OCI-LY1 (cell line): Measurements from ENCODE around the gene SPATA33.

Experiments used
- H2AFZ ChIP-seq: fragments of 200-600 bp; sonication (generic), shearing (Covaris generic); 2 replicates; pipeline ENCODE4 v1.6.0; 2014; ENCODE audit warnings: antibody characterized with exemption, mild to moderate bottlenecking, low read length
- H3F3A ChIP-seq: fragments of 200-600 bp; sonication (generic), shearing (Covaris generic); 2 replicates; pipeline ENCODE4 v1.6.0; 2014; ENCODE audit warnings: mild to moderate bottlenecking, antibody characterized with exemption, low read length, moderate library complexity; ENCODE audit not compliant: insufficient read depth
- H3K27ac ChIP-seq: fragments of 200-600 bp; sonication (generic); 2 replicates; pipeline ENCODE4 v1.5.1; 2014; ENCODE audit warnings: low read length, mixed run types, mild to moderate bottlenecking, low read depth; ENCODE audit not compliant: poor library complexity, severe bottlenecking
- H3K27me3 ChIP-seq: fragments of 200-600 bp; sonication (generic); 2 replicates; pipeline ENCODE4 v1.6.0; 2014; ENCODE audit warnings: antibody characterized with exemption, mild to moderate bottlenecking, low read length, moderate library complexity; ENCODE audit not compliant: insufficient read depth
- H3K36me3 ChIP-seq: fragments of 200-600 bp; sonication (generic); 2 replicates; pipeline ENCODE4 v1.6.1; 2014; ENCODE audit warnings: mild to moderate bottlenecking, antibody characterized with exemption, low read length, moderate library complexity, mixed read lengths; ENCODE audit not compliant: insufficient read depth
- H3K4me1 ChIP-seq: fragments of 200-600 bp; sonication (generic); 2 replicates; pipeline ENCODE4 v1.5.1; 2014; ENCODE audit warnings: mild to moderate bottlenecking, low read length, moderate library complexity; ENCODE audit not compliant: insufficient read depth, severe bottlenecking
- H3K4me2 ChIP-seq: fragments of 200-600 bp; sonication (generic), shearing (Covaris generic); 2 replicates; pipeline ENCODE4 v1.6.1; 2014; ENCODE audit warnings: low read length
- H3K4me3 ChIP-seq: fragments of 200-600 bp; sonication (generic); 2 replicates; pipeline ENCODE4 v1.5.1; 2014; ENCODE audit warnings: low read length, low read depth, mild to moderate bottlenecking, mixed read lengths; ENCODE audit not compliant: poor library complexity, severe bottlenecking
- H3K79me2 ChIP-seq: fragments of 200-600 bp; shearing (Covaris generic); 2 replicates; pipeline ENCODE4 v1.6.1; 2016; ENCODE audit warnings: mixed run types, low read length, mixed read lengths; ENCODE audit not compliant: insufficient read depth
- H3K9ac ChIP-seq: fragments of 200-600 bp; sonication (generic), shearing (Covaris generic); 2 replicates; pipeline ENCODE4 v1.6.1; 2014; ENCODE audit warnings: mild to moderate bottlenecking, low read length, mixed read lengths
- H3K9me2 ChIP-seq: fragments of 200-600 bp; sonication (generic), shearing (Covaris generic); 2 replicates; pipeline ENCODE4 v1.6.1; 2014; ENCODE audit warnings: low read depth, mild to moderate bottlenecking, low read length, mixed read lengths
- H3K9me3 ChIP-seq: fragments of 200-600 bp; shearing (Covaris generic); 2 replicates; pipeline ENCODE4 v1.6.1; 2014; ENCODE audit warnings: low read length, mixed read lengths
- H4K20me1 ChIP-seq: fragments of 200-600 bp; sonication (generic), shearing (Covaris generic); 2 replicates; pipeline ENCODE4 v1.6.0; 2016; ENCODE audit warnings: mild to moderate bottlenecking, low read length; ENCODE audit not compliant: insufficient read depth
- EZH2 ChIP-seq: fragments of 200-600 bp; sonication (generic), shearing (Covaris generic); IDR thresholded peaks from 2 replicates; pipeline ENCODE4 v1.8.0; 2017; ENCODE audit warnings: borderline replicate concordance, mixed run types, mild to moderate bottlenecking, antibody characterized with exemption, low read length, moderate library complexity, mixed read lengths
- TF ChIP-seq, protein P1 (sequence below): fragments of 200-600 bp; sonication (generic), shearing (Covaris generic); IDR thresholded peaks from 2 replicates; pipeline ENCODE4 v1.5.1; 2017; ENCODE audit warnings: mild to moderate bottlenecking, antibody characterized with exemption, low read length, moderate library complexity, mixed read lengths

SPATA33 gene

GRCh38 chr16:89612415-89613166, 45.0 kb upstream of the SPATA33 start:
- Histone ChIP-seq H3K9me3 (no peaks in the 10 kb centered on the region), H3K4me2 (no peak overlapping the region), H3K9me2 (no peaks in the 10 kb centered on the region), H3K36me3 (no peaks in the 10 kb centered on the region), H3K27ac (no peak overlapping the region), H2AFZ (no peak overlapping the region), H3K79me2 (no peaks in the 10 kb centered on the region), H3K27me3 (peaks cover 8% of the 10 kb centered on the region; the same call in 1 of the 2 replicates), H3K9ac (no peak overlapping the region), H3K4me3 (no peak overlapping the region), H3F3A (no peaks in the 10 kb centered on the region), H4K20me1 (no peaks in the 10 kb centered on the region), H3K4me1 (peaks cover 12% of the 10 kb centered on the region)
- TF ChIP-seq EZH2, result no peak
- TF ChIP-seq, protein P1, sequence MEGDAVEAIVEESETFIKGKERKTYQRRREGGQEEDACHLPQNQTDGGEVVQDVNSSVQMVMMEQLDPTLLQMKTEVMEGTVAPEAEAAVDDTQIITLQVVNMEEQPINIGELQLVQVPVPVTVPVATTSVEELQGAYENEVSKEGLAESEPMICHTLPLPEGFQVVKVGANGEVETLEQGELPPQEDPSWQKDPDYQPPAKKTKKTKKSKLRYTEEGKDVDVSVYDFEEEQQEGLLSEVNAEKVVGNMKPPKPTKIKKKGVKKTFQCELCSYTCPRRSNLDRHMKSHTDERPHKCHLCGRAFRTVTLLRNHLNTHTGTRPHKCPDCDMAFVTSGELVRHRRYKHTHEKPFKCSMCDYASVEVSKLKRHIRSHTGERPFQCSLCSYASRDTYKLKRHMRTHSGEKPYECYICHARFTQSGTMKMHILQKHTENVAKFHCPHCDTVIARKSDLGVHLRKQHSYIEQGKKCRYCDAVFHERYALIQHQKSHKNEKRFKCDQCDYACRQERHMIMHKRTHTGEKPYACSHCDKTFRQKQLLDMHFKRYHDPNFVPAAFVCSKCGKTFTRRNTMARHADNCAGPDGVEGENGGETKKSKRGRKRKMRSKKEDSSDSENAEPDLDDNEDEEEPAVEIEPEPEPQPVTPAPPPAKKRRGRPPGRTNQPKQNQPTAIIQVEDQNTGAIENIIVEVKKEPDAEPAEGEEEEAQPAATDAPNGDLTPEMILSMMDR, result no peak

DNA sequence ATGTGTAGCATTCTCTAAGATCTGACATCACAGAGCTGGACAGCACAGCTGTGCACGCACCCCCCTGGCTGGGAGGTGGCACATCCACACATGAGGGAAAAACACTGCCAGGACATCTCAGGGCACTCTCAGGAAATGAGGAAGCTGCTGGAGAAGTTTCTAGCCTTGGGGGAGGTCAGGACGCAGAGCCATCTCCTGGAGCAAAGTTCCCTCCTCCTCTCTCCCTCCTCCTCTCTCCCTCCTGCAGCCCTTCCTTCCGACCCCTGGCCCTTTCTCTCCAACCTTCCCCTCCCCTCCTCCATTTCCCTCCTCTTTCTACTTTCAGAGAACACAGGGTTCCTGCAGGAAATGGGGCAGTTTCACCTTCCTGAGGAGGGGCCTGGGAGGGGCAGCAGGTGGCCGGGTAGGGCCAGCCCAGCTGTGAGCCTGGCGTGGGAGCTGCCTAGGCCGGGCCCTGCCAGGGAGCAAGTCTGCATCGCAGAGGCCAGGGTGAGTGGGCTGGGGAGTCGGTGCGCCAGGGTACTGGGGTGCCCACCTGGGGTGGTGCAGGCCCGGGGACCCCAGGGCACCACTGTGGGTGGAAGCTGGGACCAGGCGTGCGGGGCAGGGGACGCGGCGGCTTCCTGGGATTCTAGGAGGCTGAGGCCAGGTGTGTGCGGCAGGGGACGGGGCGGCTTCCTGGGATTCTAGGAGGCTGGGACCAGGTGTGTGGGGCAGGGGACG, 44.2 kb upstream of the SPATA33 start, which contains the start of gene DPEP1:
Gene DPEP1, plus strand, starts transcription at position 412 of the 723 bp plus-strand sequence. CDS start 16,769 bp downstream, outside the sequence.
- TF ChIP-seq, protein P1, result no peak
- TF ChIP-seq EZH2, result no peak
- no peaks in the 10 kb centered on the region for H3F3A ChIP-seq
- H3K4me1 ChIP-seq, result peaks cover 7% of the 10 kb centered on the region
- H3K27me3 ChIP-seq, result peaks cover 4% of the 10 kb centered on the region; the same call in 1 of the 2 replicates
- H3K4me3 ChIP-seq, result no peak within 1 kb of the TSS
- no peaks in the 10 kb centered on the region for H3K36me3 ChIP-seq
- no peak within 1 kb of the TSS for H3K9ac ChIP-seq
- H3K9me2 ChIP-seq, result no peaks in the 10 kb centered on the region
- H3K9me3 ChIP-seq, result no peaks in the 10 kb centered on the region
- no peak within 1 kb of the TSS for H2AFZ ChIP-seq
- H3K4me2 ChIP-seq, result no peak within 1 kb of the TSS
- H3K79me2 ChIP-seq, result no peaks in the 10 kb centered on the region
- H3K27ac ChIP-seq, result no peak within 1 kb of the TSS
- no peaks in the 10 kb centered on the region for H4K20me1 ChIP-seq

DNA sequence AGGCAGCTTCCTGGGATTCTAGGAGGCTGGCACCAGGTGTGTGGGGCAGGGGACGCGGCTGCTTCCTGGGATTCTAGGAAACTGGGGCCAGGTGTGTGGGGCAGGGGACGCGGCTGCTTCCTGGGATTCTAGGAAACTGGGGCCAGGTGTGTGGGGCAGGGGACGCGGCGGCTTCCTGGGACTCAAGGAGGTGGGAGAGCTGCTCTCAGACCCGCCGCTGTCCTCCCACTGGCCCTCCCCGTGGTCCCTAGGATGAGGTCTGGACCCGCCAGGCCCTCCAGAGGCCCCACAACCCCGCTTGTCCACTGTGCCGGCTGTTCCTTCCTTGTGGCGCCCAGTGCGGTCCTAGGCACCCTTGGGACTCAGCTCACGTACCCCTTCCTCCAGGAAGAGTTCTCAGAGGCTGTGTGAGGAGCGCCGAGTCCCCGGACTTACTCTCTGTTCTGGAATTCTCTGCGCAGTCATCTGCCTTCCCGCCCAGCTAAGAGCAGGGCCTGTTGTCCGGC, 43.6 kb upstream of the SPATA33 start:
- no peak overlapping the region for H2AFZ ChIP-seq
- TF ChIP-seq EZH2, result no peak
- TF ChIP-seq, protein P1, result no peak
- H3K9me3 ChIP-seq, result no peaks in the 10 kb centered on the region
- H3K4me2 ChIP-seq, result no peak overlapping the region
- H3K9me2 ChIP-seq, result no peaks in the 10 kb centered on the region
- H3K4me1 ChIP-seq, result peaks cover 7% of the 10 kb centered on the region
- no peaks in the 10 kb centered on the region for H3K36me3 ChIP-seq
- H4K20me1 ChIP-seq, result no peaks in the 10 kb centered on the region
- H3K27me3 ChIP-seq, result peaks cover 4% of the 10 kb centered on the region; the same call in 1 of the 2 replicates
- H3K79me2 ChIP-seq, result no peaks in the 10 kb centered on the region
- no peaks in the 10 kb centered on the region for H3F3A ChIP-seq
- no peak overlapping the region for H3K9ac ChIP-seq
- no peak overlapping the region for H3K27ac ChIP-seq
- no peak overlapping the region for H3K4me3 ChIP-seq
